HG02623 (cell line): Measurements from ENCODE around the gene MTM1.

Experiments used
- ATAC-seq: cut with Tn5 transposase; IDR thresholded peaks from one replicate; pipeline ENCODE4 v1.9.1; 2021; ENCODE audit warnings: moderate library complexity; ENCODE audit not compliant: unreplicated experiment

The MTM1 gene

DNA sequence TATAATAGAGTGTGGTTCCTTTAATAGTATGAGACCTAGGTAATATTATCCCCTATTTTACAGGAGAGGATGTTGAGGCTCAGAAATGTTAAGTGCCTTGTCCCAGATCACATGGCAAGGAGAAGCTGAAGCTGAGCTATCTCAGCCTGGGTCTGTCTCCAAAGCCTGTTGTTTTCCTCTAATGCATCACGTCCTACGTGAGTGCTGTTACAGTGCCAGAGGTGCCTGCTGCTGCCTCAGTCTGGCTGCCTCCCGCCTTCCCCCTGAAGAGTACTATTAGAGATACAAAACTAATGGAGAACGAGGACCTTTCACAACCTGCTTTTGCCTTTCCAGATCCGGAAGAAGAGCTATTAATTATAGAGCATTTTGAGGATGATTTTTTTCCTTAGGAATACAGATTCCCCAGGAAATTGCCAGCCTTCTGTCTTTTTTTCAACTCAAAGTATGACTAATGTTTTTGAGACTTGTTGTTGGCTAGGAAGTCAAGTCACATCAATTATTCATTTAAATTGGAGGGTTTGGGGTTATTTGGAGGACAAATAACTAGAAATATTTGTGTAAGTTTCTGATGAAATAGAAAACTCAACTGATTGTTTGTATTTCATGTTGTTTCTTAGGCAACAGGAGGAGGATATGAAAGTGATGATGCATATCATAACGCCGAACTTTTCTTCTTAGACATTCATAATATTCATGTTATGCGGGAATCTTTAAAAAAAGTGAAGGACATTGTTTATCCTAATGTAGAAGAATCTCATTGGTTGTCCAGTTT is 80.9 kb downstream of the MTM1 start:
- ATAC-seq: no peak

DNA sequence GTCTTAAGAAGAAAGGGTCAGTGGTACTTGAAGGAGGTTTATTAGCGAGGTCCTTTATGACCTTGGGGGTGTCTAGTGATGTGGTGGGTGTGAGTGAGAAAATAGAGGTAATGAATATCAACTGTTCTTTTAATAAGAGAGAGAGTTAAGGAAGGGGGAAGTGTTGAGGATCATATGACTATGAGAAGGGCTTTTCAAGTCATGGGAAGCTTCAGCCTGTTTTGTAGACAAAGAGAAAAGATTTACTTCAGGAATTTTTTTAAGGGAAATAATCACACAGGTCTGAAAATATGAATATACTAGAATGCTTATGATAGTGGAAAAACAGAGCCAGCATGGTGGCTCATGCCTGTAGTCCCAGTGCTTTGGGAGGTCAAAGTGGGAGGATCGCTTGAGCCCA is 83.5 kb downstream of the MTM1 start:
- ATAC-seq: no peak

DNA sequence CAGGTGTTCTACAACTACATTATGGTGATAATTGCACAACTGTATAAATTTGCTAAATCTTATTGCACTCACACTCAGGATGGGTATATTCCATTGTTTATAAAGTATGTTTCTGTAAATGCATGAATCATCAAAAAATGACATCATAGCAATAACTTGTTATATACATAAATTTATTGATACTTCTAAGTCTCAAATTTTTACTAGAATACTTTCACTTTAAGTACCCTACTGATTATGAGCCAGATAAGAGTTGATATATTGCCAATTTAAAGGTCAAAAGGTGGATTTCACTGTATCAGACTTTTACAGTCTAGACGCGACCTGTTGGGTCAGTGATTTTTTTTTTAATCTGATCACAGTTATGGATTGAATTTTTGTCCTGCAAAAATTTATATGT is 87.4 kb downstream of the MTM1 start:
- no peak for ATAC-seq

DNA sequence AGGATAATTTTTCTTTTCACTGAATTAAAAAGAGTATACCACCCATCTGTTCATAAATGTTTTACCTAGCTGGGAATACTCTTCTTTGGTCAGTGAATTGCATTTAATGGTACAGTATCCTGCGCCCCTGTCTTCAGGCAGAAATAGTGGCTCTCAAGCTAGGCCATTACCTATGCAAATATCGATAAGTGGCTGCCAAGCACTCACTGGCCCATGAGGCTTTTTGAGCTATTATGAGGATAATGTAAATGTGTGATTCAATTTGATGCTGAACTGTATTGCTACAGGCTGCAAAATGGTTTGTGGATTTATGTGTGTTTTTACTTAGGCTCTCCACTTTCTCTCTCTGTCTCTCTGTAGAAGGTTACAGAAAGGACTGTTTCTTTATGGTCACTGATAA is 94.7 kb downstream of the MTM1 start:
- no peak for ATAC-seq

DNA sequence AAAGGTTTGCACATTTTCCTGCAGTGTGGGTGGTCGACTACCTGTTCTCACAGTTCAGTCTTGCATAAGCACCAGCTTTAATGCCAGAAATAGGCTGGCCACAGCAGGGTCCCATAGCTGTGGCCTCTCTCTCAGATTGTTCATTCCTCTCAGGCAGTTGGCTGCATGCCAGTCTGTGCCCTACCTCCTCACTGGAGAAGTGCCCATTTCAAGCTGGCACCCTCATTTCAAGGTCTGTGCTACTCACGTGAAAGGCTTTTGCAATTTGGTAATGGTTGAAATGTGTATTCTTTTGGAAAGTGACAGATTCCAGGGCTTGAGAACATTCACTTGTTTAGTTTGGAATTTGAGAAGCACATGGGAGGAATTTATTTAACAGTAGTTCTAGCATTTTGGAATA is 95.9 kb downstream of the MTM1 start:
- no peak for ATAC-seq

DNA sequence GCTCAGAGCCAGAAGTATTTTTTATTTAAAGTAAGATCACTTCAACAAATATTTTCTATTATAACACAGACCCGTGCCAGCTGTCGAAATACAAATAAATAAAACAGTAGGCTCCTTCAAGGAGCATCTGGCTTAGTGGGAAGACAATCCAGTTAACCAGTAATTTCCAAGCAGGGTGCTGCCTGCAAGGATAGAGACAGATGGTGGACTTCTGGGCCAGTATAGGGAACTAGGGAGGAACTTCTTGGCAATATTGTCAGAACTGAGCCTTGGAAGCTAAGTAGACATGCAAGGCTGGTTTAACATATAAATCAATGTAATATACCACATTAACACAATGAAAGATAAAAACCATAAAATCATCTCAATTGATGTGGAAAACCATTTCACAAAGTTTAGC is 107.8 kb downstream of the MTM1 start:
- no peak for ATAC-seq

DNA sequence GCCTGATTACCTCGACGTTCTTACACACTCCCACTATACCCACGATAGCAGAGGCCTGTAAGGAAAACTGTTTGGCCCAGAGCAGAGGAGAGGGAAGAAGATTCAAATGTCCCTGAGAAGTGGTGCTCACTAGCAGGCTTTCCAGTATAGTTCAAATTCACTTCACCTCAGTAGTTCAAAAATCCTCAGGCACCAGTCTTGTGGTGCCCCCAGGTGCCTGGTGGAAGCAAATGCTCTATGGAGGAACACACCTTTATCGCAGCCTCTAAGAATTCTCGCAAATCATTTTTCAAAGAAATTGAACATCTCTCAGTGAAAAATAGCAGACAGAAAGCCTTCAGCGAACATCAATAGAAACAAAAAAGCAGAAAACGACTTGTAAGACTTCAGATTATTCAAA is 112.6 kb downstream of the MTM1 start:
- no peak for ATAC-seq

DNA sequence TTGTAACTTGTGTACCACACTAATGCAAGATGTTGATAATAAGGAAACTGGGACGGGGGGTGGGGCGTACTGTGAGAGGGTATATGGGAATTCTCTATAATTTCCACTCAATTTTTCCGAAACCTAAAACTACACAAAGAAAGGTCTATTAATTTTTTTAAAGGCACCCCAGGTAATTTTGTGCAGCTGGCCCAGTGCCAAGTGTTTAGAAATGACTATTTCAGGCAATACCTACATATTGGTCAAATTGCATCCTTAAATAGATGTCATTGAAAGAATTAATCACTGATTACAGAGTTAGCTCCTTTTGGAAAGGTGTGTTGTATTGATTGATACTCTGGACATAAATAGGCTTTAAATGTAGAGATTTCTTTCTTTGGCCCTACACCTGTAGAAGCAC is 114.7 kb downstream of the MTM1 start:
- ATAC-seq: no peak

DNA sequence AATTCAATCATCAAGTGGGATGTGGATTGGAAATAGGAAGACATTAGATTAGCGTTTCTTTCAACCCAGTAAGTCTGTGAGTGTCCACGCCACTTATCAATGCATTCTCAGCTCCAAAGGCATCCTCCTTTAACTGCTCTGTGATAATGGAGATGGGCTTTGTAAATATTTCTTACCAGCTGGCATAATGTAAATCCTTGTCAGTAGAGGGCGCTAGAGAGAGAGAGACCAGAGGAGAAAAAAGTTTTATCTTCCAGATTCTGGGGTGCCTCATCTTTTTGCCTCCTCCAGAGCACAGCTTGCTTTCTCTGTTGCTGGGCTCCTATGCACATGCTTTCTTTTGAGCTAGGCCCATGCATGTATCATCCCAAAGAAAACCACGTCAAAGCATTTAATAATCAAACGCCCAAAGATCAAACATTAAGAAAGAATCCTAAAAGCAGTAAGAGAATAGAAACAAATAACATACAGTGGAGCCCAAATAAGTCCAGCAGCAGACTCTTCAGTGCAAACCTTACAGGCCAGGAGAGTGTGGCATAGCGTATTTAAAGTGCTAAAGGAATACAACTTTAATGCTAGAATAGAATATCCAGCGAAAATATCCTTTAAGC is 115.2 kb downstream of the MTM1 start:
- ATAC-seq: no peak

DNA sequence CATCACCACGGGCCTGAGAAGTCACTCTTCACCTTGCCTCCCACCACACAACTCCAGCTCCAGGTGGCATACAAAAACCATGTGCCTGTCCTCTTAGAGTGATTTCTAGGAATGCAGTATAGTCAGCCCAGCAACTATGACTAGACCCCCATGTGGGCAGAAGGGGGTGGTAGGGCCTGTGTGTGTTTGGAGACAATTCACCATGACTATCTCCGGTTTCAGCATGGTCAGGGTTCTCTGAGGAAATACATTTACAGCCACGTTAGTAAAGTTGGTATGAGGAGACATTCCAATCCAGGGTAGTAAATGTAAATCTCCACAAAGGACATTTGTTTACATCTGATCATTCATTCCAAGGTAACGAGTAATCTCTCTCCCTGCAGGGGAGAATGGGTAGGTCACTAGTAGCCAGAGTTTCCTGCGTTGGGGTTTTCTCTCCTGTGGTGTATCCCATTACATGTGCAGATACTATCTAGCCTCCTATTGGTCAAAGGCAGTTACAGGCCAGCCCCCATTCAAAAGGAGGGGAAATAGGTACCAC is 120.6 kb downstream of the MTM1 start:
- ATAC-seq: no peak

DNA sequence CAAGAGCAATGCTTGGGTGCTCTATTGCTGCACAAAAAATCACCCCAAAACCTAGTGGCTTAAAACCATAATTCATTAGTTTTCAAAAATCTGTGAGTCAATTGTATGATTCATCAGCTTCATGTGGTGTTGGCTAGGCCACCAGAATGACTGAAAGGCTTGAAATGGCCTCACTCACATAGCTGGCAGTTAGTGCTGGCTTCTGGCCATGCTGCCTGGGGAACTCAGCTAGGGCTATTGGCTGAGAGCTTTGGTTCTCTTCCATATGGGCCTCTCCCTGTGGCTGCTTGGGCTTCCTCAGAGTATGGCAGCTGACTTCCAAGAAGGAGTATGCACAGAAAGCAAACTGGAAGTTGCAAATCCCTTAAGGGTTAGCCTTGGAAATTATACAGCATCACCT is 121.7 kb downstream of the MTM1 start:
- no peak for ATAC-seq

DNA sequence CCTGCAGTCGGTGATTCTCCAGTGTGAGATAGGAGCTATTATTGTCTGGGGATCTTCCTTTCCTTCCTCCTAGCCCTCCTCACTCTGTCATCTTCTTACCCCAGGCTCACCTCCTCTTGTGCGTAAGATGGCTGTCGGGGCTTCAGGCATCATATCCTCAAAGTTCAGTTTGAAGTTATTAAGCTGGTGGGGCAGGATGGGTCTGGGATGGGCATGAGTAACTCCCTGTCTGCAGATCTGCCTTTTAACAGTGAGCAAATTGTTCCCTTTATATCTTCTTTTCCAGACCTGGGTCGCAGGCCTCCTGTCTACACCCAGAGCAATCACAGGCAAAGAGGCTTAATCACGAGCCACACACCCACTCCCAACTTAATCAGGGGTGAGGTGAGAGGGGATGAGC is 123.9 kb downstream of the MTM1 start:
- no peak for ATAC-seq

DNA sequence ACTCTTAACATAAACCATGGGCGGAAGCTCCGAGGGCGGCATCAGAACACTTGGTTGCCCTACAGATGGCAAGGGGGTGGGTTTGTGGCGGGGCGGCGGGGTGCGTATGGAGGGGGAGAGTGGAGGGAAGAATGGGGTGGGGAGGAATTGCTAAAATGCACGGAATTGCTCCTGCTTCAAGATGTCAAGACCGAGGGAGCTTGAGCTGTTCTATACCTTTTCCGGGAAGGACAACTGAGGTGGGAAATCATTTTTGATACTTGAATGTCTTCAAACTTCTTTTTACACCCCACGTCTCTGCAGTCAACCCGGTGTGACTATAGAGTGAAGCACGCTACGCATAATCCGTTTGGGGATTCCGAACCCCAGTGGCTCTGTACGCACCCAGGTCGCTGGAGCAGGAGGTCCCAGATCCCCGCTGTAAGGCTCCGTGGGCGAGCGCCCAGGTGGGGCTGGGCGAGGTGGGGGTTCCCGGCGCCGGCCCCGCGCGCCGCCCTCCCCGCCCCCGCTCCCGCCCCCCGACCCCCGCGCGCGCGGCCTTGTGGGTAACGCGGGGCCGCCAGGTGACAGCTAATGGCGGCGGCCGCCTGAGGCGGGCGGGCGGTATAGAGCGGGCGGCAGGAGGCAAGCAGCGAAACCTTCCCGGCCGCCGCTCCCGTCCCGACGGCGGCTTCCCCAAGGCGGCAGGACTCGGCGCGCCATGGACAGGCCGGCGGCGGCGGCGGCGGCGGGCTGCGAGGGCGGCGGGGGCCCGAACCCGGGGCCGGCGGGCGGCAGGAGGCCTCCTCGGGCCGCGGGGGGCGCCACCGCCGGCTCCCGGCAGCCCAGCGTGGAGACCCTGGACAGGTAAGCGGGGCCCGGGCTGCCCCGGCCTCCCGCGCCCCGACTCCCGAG is 124.7 kb downstream of the MTM1 start, which contains the start of gene MTMR1:
MTMR1 (plus strand) TSS at position 566 of the 894 bp plus-strand sequence; CDS start at position 701, 135 bp downstream.
- peak; percentile 45 for ATAC-seq

DNA sequence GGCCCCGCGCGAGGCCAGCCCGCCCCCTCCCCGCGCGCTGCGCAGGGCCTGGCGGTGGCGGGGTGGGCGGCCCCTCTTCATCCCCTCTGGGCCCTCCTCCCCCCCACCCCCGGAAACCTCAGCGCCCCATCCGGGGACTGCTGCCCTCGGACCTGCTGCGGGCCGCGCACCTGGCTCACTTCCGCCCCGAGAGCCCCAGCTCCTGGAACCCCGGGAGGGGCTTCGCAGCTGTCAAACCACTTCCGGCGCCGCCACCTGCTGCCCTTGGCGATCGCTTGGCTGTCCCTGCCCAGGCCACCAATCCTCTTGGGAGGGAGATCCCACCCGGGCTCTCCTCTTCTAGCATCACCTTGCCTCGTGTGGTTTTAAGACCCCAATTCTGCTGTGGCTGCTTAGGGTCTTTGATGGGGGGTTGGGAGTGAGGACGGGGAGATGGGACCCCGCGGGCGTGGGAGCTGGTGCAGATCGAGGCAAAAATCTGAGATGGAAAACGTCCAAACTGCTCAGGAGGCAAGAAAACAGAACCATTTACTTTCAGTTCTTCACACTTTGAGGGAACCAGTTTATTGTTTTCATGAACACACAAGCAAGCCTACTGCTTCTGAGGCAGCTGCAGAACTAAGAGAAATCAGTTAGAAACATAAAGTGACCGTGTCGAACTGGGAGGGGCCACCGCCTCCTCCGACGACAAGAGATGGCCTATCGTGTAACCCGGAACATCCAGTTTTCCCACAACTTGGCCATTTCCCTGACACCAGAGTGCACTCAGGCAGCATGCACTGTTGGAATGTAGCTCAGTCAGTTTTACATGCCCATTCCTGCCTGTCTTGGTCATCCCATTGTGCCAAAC is 125.5 kb downstream of the MTM1 start:
- peak; percentile 63 for ATAC-seq

DNA sequence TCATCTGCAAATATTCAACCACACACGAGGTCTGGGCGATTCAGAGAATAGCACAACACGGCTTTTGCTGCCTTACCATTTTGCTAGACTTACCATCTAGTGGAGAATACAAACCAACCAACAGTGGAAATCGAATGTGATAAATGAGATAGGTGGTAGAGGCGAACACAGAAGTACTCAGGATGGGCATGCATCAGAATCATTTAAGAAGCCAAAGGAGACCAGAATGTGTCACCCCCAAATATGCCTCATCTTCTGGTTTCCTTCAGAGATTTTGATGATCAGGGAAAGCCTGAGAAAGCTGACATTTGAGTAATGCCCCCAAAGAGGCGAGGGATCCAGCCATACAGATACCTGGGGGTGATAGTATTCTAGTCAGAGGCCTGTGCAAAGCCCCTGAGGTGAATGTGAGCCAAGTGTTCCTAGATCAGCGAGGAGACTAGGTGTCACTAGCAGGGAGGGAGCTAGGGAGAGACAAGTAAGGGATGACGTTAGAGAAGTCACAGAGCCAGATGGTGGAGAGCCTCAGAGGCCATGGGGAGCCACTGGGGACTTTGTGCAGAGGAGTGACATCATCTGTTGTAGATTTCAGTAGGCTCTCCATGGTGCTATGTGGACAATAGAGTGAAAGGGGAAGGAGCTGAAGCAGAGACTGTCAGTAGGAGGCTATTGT is 126.5 kb downstream of the MTM1 start:
- ATAC-seq: no peak

DNA sequence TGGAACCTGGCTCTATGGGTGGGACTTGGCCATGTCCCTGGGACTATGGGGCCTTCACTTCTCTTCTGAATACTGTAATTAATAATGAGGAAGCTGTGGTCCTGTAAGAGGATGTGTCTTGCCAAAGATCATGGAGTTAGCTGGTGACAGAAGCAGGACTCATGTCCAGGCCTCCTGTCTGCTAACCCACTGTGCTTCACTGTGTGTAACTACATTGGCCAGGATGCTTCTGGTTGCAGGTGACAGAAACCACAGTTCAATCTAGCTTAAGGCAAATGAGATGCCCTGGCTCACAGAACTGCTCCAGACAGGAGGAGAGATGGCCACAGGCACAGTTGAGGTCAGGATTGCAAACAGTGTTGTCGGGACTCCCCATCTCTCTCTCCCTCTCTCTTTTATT is 127.9 kb downstream of the MTM1 start:
- no peak for ATAC-seq

DNA sequence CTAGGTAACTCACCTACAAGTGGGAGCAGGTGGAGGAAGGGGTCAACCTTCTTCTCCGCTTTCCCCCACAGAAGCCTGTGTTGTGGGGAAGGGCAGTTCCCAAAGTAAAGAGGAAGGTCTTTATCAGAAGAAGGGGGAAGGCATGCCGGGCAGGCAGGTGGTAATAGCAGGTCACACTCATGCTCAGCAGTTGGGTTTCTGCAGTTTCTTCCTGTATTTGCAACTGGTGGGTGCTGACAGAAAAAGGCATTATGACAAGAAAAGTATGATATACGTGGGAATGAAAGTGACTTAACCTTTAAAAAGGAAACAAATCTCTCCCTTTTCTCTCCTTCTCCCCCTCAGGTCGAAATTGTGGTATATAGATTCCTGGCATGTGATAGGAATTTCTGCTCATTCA is 128.4 kb downstream of the MTM1 start:
- ATAC-seq: no peak

DNA sequence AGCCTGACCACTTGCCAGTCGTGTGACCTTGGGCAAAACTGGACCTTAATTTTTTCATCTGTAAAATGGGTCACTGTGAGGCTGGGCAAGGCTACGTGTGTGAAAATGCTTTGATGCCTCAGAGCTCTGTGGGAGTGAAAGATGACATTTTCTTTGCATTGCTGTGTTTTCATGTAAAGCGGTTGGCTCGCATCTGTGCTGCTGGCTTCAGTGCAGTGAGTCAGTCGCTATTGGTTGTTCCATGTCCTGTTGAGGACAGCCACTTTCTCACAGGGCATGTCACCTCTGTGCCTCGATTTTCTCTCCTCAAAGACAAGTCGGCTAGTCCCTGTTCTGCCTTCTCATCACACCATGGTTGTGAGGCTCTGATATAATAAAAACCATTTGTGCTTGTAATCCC is 129.2 kb downstream of the MTM1 start:
- no peak for ATAC-seq

DNA sequence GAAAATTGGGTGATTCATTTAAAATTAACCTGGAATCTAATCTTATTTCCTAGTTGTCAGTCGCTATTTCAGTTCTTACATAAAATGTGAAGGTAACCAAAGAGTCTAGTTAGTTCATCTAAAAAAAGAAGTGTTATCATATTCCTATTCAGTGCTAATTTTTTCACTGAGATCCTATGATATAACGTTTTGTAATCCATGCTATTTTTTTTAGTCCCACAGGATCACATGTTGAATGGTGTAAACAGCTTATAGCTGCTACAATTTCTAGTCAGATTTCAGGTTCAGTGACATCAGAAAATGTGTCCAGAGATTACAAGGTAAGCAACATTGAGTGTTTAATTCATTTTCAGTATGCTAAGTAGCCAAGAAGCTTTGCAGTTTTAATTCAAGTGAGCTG is 130.6 kb downstream of the MTM1 start:
- ATAC-seq: no peak

DNA sequence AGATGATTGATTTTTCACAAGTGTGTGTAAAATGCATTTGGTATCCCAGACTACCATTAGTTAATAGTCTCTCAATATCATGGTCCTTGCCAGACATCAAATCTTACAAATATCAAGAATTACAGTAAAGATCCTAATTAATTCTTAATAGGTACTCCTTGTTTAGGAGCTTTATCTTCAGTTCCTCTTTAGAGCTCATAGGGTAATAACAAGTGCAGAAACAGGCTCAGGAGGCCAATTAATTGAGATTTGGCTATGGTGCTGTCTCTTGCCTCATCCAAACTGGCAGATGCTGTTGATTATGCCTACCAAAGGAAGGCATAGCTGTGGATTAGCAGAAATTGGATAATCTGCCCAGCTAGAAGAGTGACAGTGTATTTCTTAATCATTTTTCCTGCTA is 131.7 kb downstream of the MTM1 start:
- no peak for ATAC-seq
